Small intestine (tissue), 7 donors: Measurements from ENCODE around the gene ASCC3. TPM values are rescaled to one million over a fixed set of nuclear protein-coding genes. Genes with fewer than 3 reads are reported as not detected.

ENCODE experiments used
- DNase-seq, 2 donors: peaks; one replicate each; pipeline versions ENCODE4 v3.0.0 to v3.0.0-alpha.2; 2013
- FAIRE-seq: peaks from 2 replicates; lab custom pipeline; 2012; peaks lifted over from hg19 to GRCh38; lab: Jason Lieb, UNC
- H3K27ac ChIP-seq, 3 donors: one replicate each; pipeline ENCODE4 v1.5.1; 2013; ENCODE audit warnings: low read length in 2 of 3, mild to moderate bottlenecking in 2 of 3, control low read depth in 1 of 3, inconsistent platforms in 1 of 3, low read depth in 1 of 3, moderate library complexity in 1 of 3
- H3K27me3 ChIP-seq, 3 donors: one replicate each; pipeline ENCODE4 v1.6.1; 2013; ENCODE audit warnings: low read length in 3 of 3, inconsistent platforms in 1 of 3; ENCODE audit not compliant: control insufficient read depth in 3 of 3, insufficient read depth in 3 of 3
- H3K36me3 ChIP-seq, 3 donors: one replicate each; pipeline ENCODE4 v1.6.1; 2013; ENCODE audit warnings: low read length in 3 of 3, inconsistent platforms in 1 of 3, low read depth in 1 of 3, mild to moderate bottlenecking in 1 of 3, moderate library complexity in 1 of 3; ENCODE audit not compliant: control insufficient read depth in 3 of 3, insufficient read depth in 2 of 3
- H3K4me1 ChIP-seq, 3 donors: one replicate each; pipeline ENCODE4 v1.6.1; 2013; ENCODE audit warnings: low read length in 2 of 3, inconsistent platforms in 1 of 3, low read depth in 1 of 3, mild to moderate bottlenecking in 1 of 3, moderate library complexity in 1 of 3; ENCODE audit not compliant: control insufficient read depth in 3 of 3, insufficient read depth in 2 of 3
- H3K4me3 ChIP-seq, 3 donors: one replicate each; pipeline ENCODE4 v1.5.1; 2013; ENCODE audit warnings: low read length in 3 of 3, control low read depth in 1 of 3, inconsistent platforms in 1 of 3, low read depth in 1 of 3, mild to moderate bottlenecking in 1 of 3, moderate library complexity in 1 of 3
- H3K9me3 ChIP-seq, 2 donors: one replicate each; pipeline ENCODE4 v1.6.1; 2013; ENCODE audit warnings: low read depth in 1 of 2, low read length in 1 of 2; ENCODE audit not compliant: control insufficient read depth in 2 of 2, insufficient read depth in 1 of 2
- WGBS, 3 donors: extraction: QIAGEN DNeasy Blood & Tissue Kit; methylation state at CpG; one replicate each; pipeline ENCODE4 v1.1.7; 2013; 5-methylcytosine and 5-hydroxymethylcytosine counted together
- polyA plus RNA-seq, 4 donors: library from polyadenylated mRNA; stranded (reverse) in 3 of 4; unstranded in 1 of 4; fragments of 200-250 nt in 3 of 4; fragments of 120-200 nt in 1 of 4; gene quantifications; one replicate each; pipeline versions ENCODE4 v1.2.1 to v1.2.3, GENCODE V29; 2013
- donor health status: healthy with polysubstance abuse.
- donor health status: control.
- donor health status: control.
- donor health status: Bipolar disorder and iron deficiency.
- donor health status: healthy.

Gene ASCC3
- polyA plus RNA-seq, 4 donors: 6.8 to 29.0 (median 13.6) TPM

GRCh38 chr6:100618351-100618671, 262.8 kb downstream of the ASCC3 start:
- DNase-seq (no peak), FAIRE-seq (no peak)
- 95 to 96% (median 95%) methylated on average over 4 of the region's 4 CpGs for WGBS, 3 donors
- H3K4me3 ChIP-seq: no peak overlapping the region
- H3K4me1 ChIP-seq: no peaks in the 10 kb centered on the region
- peaks cover 0 to 4% (median 2%) of the 10 kb centered on the region in 3 donors for H3K36me3 ChIP-seq
- H3K27me3 ChIP-seq: no peaks in the 10 kb centered on the region
- H3K27ac ChIP-seq: no peak overlapping the region
- H3K9me3 ChIP-seq: peaks cover 0 to 4% of the 10 kb centered on the region in 2 donors

- no peak for FAIRE-seq
- peaks cover 0 to 4% (median 2%) of the 10 kb centered on the region in 3 donors for H3K36me3 ChIP-seq
- DNase-seq: no peak
- H3K9me3 ChIP-seq: peaks cover 0 to 4% of the 10 kb centered on the region in 2 donors
- H3K4me1 ChIP-seq: no peaks in the 10 kb centered on the region
- no peak overlapping the region for H3K27ac ChIP-seq
- WGBS, 3 donors: 63 to 92% (median 83%) methylated on average over 4 of the region's 4 CpGs
- no peak overlapping the region for H3K4me3 ChIP-seq
- no peaks in the 10 kb centered on the region for H3K27me3 ChIP-seq
Observed at GRCh38 chr6:100617633-100618350, 263.3 kb downstream of the ASCC3 start.

GRCh38 chr6:100614933-100615332, 266.2 kb downstream of the ASCC3 start:
- Histone ChIP-seq H3K4me1 (no peaks in the 10 kb centered on the region), H3K9me3 (no peaks in the 10 kb centered on the region), H3K4me3 (no peak overlapping the region), H3K36me3 (peaks cover 0 to 4% (median 0%) of the 10 kb centered on the region in 3 donors), H3K27me3 (no peaks in the 10 kb centered on the region), H3K27ac (no peak overlapping the region)
- 96 to 99% (median 97%) methylated on average over 8 of the region's 8 CpGs for WGBS, 3 donors
- FAIRE-seq (no peak), DNase-seq (no peak)

GRCh38 chr6:100614386-100614785, 266.7 kb downstream of the ASCC3 start:
- H3K27ac ChIP-seq: no peak overlapping the region
- DNase-seq (no peak), FAIRE-seq (no peak)
- peaks cover 0 to 4% (median 0%) of the 10 kb centered on the region in 3 donors for H3K36me3 ChIP-seq
- H3K27me3 ChIP-seq: no peaks in the 10 kb centered on the region
- H3K4me3 ChIP-seq: no peak overlapping the region
- WGBS, 3 donors: 94 to 98% (median 96%) methylated on average over 4 of the region's 4 CpGs
- H3K4me1 ChIP-seq: no peaks in the 10 kb centered on the region
- H3K9me3 ChIP-seq: no peaks in the 10 kb centered on the region

GRCh38 chr6:100613656-100614055, 267.5 kb downstream of the ASCC3 start:
- FAIRE-seq: no peak
- DNase-seq: no peak
- WGBS, 3 donors: 94 to 97% (median 95%) methylated on average over 3 of the region's 3 CpGs

DNA sequence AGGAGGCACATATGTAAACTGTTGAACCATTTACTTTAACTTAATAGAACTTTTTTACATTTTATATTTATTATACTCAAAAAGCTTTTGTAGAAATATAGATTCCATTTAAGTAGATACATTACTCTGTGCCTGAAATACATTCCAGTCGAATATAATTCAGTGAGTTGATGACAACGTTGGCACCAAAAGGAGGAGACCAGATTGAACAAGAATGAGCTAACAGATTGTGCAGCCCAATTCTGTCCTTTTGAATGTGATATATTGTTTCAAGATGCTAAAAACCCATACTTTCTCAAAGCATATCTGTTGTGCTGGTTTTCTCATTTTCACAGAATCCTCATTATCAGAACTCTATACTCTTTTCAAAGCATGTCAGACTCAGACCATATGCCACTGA, 269.0 kb downstream of the ASCC3 start:
- FAIRE-seq (no peak), DNase-seq (no peak)
- Histone ChIP-seq H3K9me3 (no peaks in the 10 kb centered on the region), H3K4me3 (no peak overlapping the region), H3K27ac (no peak overlapping the region), H3K4me1 (no peaks in the 10 kb centered on the region), H3K36me3 (no peaks in the 10 kb centered on the region), H3K27me3 (no peaks in the 10 kb centered on the region)
- 85 to 95% (median 94%) methylated on average over 2 of the region's 2 CpGs for WGBS, 3 donors

More at GRCh38 chr6:100613656-100614055, 267.5 kb downstream of the ASCC3 start:
- Histone ChIP-seq H3K9me3 (no peaks in the 10 kb centered on the region), H3K4me3 (no peak overlapping the region), H3K36me3 (peaks cover 0 to 4% (median 0%) of the 10 kb centered on the region in 3 donors), H3K4me1 (no peaks in the 10 kb centered on the region), H3K27me3 (no peaks in the 10 kb centered on the region), H3K27ac (no peak overlapping the region)

DNA sequence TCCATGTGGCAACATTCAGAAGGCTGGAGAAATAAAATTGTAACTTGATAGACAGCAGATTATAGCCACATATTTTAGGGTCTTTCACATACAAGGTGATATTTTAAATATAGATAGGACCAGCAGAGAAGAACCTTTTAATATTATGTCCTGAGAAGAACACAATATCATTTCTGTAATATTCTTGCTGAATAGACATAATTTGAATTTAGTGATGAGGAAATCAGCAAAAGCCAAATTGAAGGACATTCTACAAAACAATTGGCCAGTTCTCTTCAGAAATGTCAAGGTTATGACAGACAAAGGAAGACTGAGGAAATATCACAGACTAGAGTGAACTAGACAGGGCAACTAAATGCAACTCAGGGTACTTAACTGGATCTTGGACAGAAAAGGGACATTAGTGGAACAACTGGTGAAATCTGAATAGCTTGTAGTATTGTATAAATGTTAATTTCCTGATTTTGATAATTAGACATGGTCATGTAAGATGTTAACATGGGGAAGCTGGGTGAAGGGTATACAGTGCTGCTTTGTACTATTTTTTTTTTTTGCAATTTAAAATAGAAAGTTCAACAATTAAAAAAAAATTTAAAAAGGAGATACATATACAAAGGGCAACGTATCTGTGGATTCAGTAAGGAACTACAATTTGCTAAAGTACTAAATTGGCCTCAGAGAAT, 281.9 kb downstream of the ASCC3 start:
- no peak overlapping the region for H3K4me3 ChIP-seq
- no peaks in the 10 kb centered on the region for H3K9me3 ChIP-seq
- peaks cover 0 to 5% (median 2%) of the 10 kb centered on the region in 3 donors for H3K36me3 ChIP-seq
- H3K4me1 ChIP-seq: no peaks in the 10 kb centered on the region
- no peaks in the 10 kb centered on the region for H3K27me3 ChIP-seq
- DNase-seq: no peak
- 98 to 100% (median 100%) methylated on average over 1 of the region's 1 CpG for WGBS, 3 donors
- H3K27ac ChIP-seq: no peak overlapping the region
- no peak for FAIRE-seq

DNA sequence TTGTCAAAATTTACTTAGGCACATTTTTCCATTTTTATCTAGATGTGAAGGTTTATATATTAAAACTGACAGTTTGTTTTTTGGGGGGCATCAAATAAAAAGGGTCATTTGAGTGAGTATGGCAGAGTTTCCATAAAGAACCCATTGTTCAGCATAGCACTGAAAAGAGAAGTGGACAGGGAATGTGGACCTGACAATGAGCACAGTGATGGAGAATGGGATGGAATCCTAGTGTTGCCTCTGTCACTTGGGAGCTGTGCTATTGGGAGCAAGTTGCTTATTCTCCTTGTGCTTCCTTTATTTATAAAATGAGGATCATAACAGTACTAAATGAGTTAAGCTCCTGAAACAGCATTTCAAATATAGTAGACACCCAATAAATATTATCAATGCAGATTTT, 285.7 kb downstream of the ASCC3 start:
- H3K4me1 ChIP-seq: no peaks in the 10 kb centered on the region
- no peak overlapping the region for H3K4me3 ChIP-seq
- H3K27me3 ChIP-seq: no peaks in the 10 kb centered on the region
- no peak overlapping the region for H3K27ac ChIP-seq
- no peaks in the 10 kb centered on the region for H3K9me3 ChIP-seq
- peaks cover 0 to 2% (median 0%) of the 10 kb centered on the region in 3 donors for H3K36me3 ChIP-seq
- DNase-seq: no peak
- FAIRE-seq: no peak
